NB4 (cell line): ENCODE measurements around the gene SLC7A7.
"Not testable (repeated sequence)": the region's sequence is repeated elsewhere in the genome, so short reads cannot be mapped to it uniquely, and the experiment has no call there.

Experiments used
- DNase-seq: peaks from one replicate; pipeline ENCODE4 v3.0.0; 2010; ENCODE audit warnings: low read depth
- H3K4me3 ChIP-seq: one replicate; pipeline ENCODE4 v1.5.1; 2011; ENCODE audit warnings: mild to moderate bottlenecking, low read depth, low read length, moderate library complexity
- CTCF ChIP-seq: IDR thresholded peaks from one replicate; pipeline ENCODE4 v1.5.1; 2012; ENCODE audit warnings: low read depth, low read length
- MAX ChIP-seq: IDR thresholded peaks from 2 replicates; pipeline ENCODE4 v1.6.1; 2011; ENCODE audit warnings: low read depth, low read length
- MYC ChIP-seq: IDR thresholded peaks from 2 replicates; pipeline ENCODE4 v1.6.1; 2011; ENCODE audit warnings: low read depth, low read length
- POLR2A ChIP-seq: IDR thresholded peaks from 2 replicates; pipeline ENCODE4 v1.6.1; 2011; ENCODE audit warnings: mild to moderate bottlenecking; ENCODE audit not compliant: insufficient read length; ENCODE audit errors: extremely low read depth

SLC7A7 gene

GRCh38 chr14:22812744-22813143 lies 2.5 kb downstream of the SLC7A7 start:
- TF ChIP-seq POLR2A (no peak), CTCF (no peak), MYC (no peak), MAX (no peak)
- DNase-seq, result no peak
- H3K4me3 ChIP-seq, result no peak overlapping the region

DNA sequence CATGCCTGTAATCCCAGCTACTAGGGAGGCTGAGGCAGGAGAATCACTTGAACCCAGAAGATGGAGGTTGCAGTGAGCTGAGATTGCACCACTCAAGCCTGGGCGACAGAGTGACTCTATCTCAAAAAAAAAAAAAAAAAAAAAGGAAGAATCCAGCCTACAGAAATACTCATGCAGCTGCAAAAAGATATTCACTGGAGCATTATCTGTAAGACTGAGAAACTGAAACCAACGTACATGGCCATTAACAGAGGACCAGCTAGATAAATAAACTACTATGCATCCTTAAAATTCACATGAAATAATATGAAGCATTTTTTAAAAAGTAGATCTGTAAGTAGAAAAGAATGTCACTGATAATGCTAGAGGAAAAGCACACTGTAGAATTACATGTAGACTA lies 3.5 kb downstream of the SLC7A7 start:
- TF ChIP-seq MAX (no peak), CTCF (no peak), POLR2A (no peak), MYC (no peak)
- no peak overlapping the region for H3K4me3 ChIP-seq
- DNase-seq, result no peak

DNA sequence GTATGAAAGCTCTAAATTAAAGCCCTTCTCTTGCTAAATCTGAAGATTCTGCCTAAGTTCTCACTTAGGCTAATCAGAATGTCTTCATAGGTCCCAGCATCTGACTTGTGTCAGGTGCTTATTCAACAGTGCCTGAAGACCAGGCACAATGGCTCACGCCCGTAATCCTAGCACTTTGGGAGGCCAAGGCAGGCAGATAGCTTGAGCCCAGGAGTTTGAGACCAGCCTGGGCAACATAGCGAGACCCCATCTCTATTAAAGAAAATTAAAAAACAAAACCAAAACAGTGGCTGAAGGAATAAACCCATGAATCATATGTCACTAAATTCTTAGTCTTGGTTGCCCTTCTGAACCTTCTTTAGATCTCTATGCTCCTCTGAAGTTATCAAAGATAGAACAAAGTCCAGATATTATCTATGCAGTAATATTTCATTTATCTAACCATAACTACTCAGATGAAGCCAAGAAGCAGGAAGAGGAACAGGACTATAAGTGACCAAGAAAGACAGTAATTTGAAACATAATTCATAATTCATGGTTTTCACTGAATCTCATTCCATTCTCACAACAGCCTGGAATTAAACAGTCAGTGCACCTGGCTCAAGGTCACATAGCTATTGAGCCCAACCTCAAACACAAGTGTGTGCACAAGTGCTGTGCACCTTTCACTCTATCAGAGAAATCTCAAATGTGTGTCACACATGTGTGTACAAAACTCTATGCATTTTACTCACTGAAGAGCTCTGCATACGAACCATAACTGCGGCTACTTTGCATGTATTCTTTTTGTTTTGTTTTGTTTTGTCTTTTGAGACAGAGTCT lies 6.6 kb downstream of the SLC7A7 start:
- DNase-seq, result no peak
- H3K4me3 ChIP-seq, result no peak overlapping the region
- TF ChIP-seq POLR2A (no peak), CTCF (no peak)

GRCh38 chr14:22807432-22808087 lies 7.7 kb downstream of the SLC7A7 start:
- DNase-seq, result no peak
- TF ChIP-seq POLR2A, result no peak
- no peak overlapping the region for H3K4me3 ChIP-seq

DNA sequence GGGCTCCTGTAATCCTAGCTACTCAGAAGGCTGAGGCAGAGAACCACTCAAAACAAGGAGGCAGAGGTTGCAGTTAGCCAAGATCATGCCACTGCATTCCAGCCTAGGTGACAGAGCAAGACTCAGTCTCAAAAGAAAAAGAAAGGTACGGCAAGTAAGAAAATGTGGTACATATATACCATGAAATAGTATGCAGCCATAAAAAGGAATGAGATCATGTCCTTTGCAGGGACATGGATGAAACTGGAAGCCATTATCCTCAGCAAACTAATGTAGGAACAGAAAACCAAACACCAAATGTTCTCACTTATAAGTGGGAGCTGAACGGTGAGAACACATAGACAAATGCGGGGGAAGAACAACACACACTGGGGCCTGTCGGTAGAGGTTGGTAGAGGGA lies 10.0 kb downstream of the SLC7A7 start:
- not testable (repeated sequence) for DNase-seq, H3K4me3 ChIP-seq

DNA sequence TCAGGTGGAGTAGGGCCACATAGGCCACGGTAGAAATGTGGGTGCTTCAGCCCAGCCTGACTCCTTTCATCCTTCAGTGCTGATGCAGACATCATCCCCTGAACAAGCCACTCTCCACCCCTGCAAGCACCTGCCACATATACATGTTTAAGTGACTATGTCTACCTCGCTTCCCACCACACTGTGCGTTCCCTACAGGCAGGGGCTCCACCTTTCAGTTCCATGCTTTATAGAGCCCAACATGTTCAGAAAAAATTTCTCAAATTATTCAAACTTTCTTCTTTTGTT lies 11.6 kb downstream of the SLC7A7 start:
- TF ChIP-seq MYC (no peak), CTCF (no peak), MAX (no peak), POLR2A (no peak)
- DNase-seq, result no peak
- H3K4me3 ChIP-seq, result no peak overlapping the region
